ENCODE data around the gene MYO1D.

Gene MYO1D

DNA sequence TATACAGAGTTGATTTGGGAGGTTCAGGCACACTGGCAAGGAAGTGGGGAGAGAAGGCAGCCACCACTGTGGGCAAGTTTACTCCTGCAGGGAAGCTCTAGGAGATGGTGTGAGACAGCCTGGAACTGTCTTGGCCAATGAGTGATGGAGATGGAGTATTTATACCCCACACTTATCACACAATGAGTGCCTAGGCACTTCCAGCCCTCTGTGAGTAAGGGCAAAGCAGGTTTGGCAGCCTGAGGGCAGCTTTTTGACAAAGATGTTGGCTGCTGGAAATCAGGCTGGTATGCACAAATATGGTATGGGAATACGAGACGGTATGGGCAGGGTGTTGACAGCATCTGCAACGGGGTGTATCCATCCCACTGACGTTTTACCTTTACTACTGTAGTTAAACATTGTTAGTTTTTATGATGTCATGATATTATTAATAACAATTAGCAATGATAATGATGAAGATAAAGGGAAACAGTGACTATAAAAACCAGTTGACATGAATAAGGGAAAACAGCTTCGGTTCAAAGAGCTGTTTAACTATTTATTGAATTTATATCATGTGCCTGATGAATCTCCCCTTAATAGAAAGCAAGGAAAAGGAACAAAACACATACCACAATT, 240.2 kb downstream of the MYO1D start:
- in situ Hi-C loops (cut with MboI; ENCODE audit: low sequenced_read_pairs), result no loop called here

DNA sequence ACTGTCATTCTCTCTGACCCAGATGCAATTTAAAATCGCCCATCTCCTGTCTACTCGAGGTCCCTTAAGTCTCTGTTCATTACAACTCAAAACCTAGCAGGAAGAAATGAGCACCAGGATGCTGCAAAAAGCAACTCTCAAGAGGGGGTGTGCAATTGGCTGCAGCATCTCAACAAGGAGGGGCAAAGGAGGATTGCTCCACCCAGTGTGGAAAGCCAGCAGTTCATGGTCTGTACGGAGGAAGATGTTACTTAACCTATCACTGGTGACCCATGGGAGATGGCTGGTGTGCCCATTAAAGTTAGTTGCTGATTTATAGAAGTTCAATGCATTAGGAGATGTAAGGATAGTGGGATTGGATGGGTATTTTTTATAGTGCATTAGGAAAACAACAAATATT, 242.8 kb downstream of the MYO1D start:
- in situ Hi-C loops (cut with MboI; ENCODE audit: low sequenced_read_pairs), result no loop called here

DNA sequence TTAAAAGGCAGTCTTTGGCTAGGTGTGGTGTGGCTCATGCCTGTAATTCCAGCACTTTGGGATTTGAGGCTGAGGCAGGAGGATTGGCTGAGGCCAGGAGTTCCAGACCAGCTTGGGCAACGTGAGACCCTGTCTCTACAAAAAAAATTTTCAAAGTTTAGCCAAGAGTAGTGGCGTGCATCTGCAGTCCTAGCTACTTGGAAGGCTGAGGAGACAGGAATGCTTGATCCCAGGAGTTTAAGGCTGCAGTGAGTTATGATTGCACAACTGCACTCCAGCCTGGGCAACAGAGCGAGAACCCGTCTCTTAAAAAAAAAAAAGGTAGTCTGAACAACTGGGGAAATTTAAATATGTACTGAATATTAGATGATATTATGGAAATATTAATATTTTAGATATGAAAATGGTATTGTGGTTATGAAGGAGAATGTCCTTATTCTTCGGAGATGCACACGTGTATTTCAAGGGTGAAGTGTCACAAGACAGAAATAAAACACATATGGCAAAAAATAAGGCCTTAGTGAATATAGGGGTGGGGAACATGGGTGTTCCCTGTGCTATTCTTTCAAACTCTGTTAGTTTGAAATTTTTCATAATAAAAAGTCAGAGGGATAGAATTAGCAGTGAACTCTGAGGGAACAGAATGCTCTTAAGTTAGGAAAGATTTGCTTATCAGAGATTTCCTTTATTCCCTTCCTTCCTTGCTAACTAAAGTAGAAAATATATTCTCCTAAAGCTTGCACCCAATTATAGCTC, 245.4 kb downstream of the MYO1D start:
- in situ Hi-C loops (cut with MboI; ENCODE audit: low sequenced_read_pairs), result no loop called here

DNA sequence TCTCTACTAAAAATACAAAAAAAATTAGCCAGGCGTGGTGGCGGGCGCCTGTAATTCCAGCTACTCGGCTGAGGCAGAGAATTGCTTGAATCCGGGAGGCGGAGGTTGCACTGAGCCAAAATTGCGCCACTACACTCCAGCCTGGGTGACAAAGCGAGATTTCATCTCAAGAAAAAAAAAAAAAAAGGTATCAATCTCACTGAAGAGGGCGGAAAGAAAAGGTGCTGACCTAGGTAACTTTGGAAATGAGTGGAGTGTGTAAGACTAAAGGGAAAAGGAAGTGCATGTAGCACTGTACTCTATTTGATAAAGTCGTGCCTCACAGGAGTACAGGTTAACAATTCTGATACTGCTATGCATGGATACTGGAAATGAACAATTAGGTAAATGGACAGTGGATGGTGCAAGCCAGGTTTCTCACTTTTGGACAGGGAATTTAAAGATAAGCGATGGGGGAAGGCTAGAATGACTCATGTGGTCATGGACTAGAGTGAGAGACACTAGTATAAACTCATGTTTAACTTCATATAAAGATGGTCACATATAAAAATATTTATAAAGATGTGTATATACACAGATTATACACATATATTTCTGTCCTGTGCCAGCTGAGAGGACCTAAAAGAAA, 247.2 kb downstream of the MYO1D start:
- in situ Hi-C loops (cut with MboI; ENCODE audit: low sequenced_read_pairs), result no loop called here

DNA sequence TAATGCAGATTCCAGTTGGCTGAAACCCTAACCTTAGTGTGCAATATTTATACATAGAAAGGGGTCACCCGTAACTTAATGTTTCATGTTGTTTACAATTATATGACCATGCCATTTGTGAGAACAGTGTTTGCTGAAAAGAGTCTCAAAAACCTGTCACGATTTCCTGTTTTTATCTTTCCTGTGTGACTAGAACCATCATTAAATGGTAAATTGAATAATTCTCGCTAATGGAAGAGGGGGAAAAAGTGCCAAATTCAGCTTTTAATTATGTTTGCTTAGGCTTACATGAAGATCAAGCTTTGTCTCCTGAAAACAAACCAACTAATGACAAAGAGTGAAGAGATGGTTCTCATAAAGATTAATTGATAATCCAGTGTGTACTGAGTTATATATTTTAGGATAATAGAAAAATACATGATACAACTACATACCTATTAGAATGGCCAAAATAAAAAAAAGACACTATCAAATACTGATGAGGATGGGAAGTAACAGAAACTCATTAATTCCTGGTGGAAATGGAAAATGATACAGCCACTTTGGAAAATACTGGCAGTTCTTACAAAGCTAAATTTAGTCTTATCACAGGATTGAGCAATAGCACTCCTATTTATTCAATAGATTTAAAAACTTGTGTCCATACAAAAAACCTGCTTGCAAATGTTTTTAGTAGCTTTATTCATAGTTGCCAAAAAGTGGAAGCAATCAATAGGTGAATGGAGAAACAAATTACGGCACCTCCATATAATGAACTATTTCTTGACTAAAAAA, 248.5 kb downstream of the MYO1D start:
- in situ Hi-C loops (cut with MboI; ENCODE audit: low sequenced_read_pairs), result no loop called here

DNA sequence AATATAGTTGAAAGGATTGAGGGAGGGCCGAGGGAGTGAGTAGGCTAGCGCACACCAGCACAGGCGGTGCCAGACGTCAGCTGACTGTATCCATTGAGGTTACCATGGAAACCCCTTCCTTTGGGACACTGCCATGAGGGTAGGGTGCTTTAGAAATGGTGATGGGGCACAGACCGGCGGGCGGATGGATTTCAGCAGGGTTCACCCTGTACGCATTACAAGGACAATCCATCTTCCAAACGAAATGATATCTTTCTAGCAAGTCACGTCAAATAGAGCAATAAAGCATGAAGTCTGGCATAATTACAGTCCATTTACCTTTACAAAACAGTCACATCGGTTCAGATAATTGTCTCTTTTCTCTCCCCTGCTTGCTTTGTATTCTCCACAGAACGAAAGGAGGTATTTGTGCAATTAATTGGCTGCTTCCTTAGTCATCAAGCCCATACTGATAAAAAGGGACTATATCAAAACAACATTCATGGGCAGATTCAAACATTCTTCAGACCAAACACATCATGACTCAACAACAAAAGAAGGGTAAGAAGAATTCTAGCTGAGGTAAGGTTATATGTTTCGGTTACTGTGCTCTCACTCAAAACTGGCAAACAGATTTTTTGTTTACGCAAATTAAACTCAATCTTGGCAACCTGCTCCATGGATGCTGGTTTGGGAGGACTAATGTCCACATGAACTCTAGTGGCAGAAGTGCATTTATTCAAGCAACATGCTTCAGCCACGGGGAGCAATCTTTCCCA, 249.5 kb downstream of the MYO1D start:
- in situ Hi-C loops (cut with MboI; ENCODE audit: low sequenced_read_pairs), result no loop called here

DNA sequence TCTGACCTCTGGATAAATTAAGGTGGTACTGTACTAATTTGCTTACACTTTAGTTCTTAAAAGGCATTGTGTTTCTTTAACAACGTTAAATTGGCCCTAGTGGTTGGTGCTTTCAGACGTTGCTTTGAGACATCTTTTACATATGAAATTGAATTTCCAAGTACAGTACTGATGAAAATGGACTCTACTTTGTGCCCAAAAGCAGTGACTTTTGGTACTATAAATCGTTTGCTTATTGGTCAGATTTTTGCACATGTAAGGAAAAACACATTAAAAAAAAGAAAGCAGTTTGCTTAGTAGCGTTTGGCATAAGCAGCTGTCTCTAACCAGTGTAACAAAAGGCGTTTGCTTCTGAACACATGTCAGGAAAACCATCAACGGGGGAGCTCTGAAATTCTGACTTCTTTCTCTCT, 250.5 kb downstream of the MYO1D start:
- in situ Hi-C loops (cut with MboI; ENCODE audit: low sequenced_read_pairs), result no loop called here

DNA sequence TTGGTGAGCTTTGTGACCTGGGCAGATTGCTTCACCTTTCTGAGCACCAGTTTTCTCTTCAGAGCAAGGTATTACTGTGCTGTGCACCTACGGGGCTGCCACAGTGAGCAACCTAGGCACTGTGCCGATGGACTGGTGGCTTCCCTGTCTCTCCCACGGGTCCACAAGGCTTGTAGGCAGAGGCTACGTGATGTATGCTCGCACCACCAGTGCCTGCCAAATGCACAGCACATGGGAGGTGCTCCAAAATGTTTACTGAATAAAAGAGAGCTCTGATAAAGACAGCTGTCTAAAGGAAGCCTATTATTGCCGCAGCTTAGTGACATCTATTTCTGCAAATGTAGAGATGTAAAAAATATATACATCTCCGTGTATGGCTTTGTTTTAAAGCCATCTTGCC, 251.0 kb downstream of the MYO1D start:
- in situ Hi-C loops (cut with MboI; ENCODE audit: low sequenced_read_pairs), result no loop called here

DNA sequence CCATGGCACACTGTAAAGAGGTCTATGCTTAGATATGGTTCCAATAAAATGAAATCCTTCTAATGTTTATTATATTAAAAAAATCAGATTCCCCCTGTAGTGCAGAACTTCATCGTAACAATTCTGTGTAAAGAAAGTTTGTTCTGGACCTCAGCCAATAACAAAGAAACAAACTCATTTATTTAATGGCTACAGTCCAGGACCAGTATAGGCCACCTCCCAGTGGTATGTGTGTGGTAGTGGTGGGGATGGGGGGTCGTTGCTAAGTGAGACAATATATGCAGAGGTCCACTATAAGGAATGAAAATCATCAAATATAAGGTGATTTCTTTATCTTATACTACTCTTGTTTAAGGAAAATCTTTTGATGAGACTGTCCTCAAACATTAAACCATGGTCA, 253.7 kb downstream of the MYO1D start:
- in situ Hi-C loops (cut with MboI; ENCODE audit: low sequenced_read_pairs), result no loop called here

DNA sequence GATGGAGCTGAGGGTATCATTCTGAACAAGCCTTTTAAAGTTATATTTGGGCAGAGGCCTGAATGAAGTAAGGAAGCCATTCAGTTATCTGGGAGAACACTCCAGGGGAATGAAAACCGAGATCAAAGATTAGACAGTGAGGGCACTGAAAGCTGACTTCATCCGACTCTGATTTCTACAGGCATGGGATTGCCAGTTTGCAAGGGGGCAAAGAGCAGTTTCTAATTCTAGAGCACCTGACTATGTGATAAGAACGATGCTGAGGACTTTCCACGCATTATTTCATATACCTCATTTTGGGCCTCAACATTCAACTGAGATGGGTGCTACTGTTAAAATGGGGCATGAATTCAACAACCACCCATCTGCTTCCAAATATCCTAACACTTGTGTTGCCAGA, 254.4 kb downstream of the MYO1D start:
- in situ Hi-C loops (cut with MboI; ENCODE audit: low sequenced_read_pairs), result no loop called here

DNA sequence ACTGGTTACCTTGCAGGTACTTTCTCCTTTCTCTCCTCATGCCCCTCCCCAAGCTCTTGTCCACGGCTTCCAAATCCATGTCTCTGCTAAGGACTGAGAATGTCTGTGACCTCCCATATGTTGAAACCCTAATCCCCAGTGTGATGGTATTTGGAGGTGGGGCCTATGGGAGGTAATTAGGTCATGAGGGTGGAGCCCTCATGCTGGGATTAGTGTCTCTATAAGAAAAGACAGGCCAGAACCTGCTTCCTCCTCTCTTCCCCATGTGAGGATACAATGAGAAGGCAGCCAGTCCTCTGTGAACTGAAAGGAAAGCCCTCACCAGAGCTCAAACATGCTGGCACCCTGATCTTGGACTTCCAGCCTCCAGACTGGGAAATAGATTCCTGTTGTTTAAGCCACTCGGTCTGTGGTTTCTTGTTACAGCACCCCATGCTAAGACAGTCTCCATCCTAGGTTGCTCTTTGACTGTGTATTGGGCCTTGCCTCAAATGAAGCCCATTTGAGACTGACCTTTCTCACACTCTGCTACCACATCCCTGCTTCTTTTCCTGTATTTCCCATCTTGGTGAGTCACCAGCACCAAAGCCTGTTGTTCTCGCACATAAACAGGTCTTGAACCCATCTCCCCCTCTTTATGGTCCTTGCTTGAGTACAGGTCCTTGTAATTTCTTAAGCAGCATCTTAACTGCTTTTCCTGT, 255.2 kb downstream of the MYO1D start:
- in situ Hi-C loops (cut with MboI; ENCODE audit: low sequenced_read_pairs), result no loop called here

DNA sequence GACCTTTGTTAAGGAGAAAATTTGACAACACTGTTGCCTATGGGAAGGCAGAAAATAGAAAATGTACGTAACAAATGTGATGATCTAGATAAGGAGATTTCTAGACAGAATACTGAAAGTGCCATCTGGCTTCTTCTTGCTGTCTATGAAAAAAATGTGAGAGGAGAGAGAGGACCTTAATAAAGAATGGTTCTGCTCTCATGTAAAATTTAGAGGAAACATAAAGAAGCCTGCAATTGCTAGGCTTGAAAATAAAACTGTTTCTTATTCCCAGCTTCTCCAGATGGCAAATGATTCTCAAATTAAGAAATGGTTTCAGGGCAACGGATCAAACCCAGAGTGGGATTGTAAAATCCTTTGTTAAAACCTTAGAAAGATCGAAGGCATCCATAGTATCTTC, 261.6 kb downstream of the MYO1D start:
- in situ Hi-C loops (cut with MboI; ENCODE audit: low sequenced_read_pairs), result no loop called here

DNA sequence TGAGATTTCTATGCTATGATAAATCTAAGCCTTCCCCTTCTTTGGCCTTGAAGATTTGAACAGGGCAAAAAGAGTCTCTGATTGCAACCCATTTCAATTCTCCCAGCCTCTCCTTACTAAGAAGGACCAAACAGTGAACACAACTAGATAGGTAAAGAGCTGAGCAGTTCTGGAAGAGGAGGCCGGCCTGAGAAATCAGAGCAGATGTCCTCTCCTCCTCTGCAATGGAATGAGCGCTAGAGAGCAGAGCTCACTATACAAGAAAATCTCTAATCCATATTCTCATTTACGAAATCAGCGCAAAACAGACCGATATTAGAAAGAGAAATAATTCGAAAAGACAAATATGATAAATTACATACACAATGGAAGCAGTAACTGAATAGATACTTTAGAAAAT, 266.0 kb downstream of the MYO1D start:
- in situ Hi-C loops (cut with MboI; ENCODE audit: low sequenced_read_pairs), result no loop called here

DNA sequence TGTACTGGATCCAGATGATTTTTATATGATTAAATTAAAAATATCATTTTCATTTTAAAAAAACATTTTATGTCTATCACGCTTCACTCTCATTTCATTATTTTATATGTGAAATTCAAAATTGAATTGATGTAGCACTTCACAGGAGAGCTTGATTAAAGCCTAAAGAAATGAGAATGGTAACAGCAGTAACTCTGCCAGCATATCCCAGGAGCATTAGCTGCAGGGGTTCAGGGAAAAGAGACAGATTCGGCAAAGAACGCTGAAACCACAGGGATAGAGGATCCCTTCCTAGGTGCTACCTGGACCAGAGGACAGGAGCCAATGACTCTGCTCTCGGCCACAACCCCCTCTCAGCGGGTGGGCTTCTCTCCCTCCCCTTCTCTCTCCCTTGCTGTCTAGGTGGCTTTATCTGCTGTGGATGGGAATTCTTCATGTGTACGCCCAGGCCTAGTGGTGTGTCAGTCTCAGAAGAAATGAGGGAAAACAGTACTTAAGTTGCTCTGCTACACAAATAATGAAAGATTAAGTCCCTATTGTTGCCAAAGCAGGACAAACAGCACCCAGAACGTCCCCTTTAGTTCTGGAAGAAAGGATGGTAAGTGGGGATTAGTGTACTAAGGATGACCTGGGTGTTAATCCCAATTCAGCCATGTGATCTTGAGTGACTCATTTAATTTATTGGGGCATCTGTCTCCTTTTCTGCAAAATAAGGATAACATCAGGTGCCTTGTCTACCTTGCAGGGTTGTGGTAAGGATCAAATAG, 266.9 kb downstream of the MYO1D start:
- in situ Hi-C loops (cut with MboI; ENCODE audit: low sequenced_read_pairs), result no loop called here

DNA sequence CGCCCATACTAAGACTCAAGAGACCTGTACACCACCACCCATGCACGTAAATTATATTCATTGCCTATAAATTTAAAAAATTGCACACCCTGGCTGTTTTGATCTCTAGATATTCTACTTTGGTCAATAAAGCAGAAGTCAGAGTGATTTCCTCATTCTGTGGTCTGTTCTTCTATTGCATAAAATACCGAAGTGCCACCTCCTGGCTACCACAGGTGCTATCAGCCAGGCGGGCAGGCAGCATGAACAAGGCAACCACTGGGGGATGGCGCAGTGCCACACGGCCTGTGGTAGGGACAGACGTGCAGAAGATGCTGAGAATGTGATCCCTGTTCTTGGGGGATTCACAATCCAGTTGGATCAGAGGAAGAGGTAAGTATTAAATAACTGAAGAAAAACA, 267.8 kb downstream of the MYO1D start:
- in situ Hi-C loops (cut with MboI; ENCODE audit: low sequenced_read_pairs), result no loop called here

DNA sequence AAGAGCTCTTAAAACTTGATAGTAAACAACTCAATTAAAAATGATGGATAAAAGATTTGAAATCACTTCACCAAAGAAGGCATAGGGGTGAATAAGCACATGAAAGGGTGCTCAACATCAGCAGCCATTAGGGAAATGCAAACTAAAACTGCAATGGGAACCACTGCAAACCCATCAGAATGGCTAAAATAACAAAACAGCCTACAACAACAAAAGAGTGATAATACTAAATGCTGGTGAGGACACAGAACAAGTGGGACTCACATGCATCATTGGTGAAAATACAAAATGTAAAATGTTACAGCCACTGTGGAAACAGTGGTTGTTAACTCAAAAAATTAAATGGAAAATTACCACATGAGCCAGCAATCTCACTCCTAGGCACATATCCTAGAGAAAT, 268.7 kb downstream of the MYO1D start:
- in situ Hi-C loops (cut with MboI; ENCODE audit: low sequenced_read_pairs), result no loop called here

DNA sequence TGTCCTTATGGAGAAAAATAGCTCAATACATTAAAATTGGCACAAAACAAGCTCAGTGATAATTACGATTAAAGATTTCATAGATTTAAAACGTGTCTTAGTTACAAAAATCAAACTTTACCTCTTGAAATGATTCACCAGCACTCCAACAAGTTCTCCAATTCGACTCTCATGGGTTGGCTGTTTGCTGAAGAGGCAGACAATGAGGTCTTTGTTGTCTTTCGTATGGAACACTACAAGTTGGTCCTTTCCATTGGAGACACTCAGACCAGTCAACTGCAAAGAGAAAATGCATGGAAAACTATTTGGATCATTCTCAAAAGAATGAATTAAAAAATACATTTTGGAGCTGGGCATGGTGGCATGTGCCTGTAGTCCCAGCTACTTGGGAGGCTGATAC, 272.0 kb downstream of the MYO1D start:
- in situ Hi-C loops (cut with MboI; ENCODE audit: low sequenced_read_pairs), result no loop called here

DNA sequence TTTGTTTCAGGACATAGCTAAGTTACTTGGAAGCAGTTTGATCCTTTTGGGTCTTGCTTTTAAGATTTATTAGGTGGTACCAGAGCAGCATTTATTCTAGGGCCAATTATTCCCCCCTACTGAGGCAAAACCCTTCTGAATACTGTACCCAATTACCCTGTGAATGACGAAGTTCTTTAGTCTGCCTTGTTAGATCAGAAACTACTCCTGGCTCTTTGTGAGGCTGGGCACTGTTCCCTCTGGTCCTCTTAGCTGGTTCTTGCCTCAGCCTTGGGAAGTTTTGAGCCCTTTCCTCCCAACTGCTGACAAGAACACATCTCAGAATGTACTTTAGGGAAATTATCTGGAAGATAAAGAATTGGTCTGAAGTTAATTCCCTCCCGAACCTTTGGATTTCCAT, 274.5 kb downstream of the MYO1D start:
- in situ Hi-C loops (cut with MboI; ENCODE audit: low sequenced_read_pairs), result no loop called here

DNA sequence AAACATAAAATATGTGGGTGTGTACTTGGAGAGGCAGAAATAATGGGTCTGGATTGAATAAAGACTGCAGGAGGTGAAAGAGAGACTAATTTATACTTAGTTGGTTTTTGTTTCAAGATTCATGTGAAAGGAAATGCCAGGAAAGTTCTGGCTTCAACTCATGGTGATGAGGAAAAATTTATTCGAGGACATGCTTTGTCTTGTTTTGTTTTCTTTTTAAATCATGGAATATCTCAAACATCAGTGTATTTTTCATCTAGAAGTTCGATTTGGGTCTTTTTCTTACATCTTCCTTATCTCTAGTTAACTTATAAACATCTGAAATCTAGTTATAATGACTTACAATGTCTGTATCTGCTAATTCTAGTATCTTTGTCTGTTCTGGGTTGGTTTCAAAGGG, 275.1 kb downstream of the MYO1D start:
- in situ Hi-C loops (cut with MboI; ENCODE audit: low sequenced_read_pairs), result no loop called here

DNA sequence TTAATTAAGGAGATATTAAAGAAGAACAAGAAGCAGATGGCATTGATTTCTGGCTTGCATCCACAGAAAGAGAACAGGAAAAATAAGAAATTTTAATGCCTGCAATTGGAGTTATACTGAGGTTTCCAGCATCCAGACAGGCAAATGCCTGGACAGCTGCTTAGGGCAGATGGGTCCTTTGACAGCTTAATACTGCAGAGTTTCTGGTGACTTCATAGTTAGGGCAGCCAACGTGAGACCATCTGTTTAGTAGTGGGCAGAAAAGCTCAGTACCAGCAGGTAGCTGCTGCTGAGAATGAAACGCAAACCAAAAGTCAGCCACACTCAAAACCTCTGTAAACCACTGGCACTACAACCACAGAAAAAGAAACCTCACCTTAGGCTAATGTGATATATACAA, 280.3 kb downstream of the MYO1D start:
- in situ Hi-C loops (cut with MboI; ENCODE audit: low sequenced_read_pairs), result no loop called here
